ENCODE data around the gene DCHS2.

DCHS2 gene

GRCh38 chr4:154305616-154306015, 186.0 kb downstream of the DCHS2 start:
- 92% methylated on average over 2 of the region's 5 CpGs; no CpG with 5 or more reads in 1 of the 2 experiments for WGBS, 2 experiments (ENCODE audit: insufficient coverage in 2 of 2)

GRCh38 chr4:154304679-154305078, 186.9 kb downstream of the DCHS2 start:
- Histone ChIP-seq H3K27ac (ENCODE audit: low read depth, low read length, severe bottlenecking) (no peak overlapping the region), H3K4me3 (ENCODE audit: extremely low read depth, insufficient read depth, low read length, poor library complexity, severe bottlenecking) (no peak overlapping the region), H3K9me3 (ENCODE audit: control insufficient read depth, low read length) (no peaks in the 10 kb centered on the region), H3K4me1 (ENCODE audit: control insufficient read depth, insufficient read depth, low read length, poor library complexity, severe bottlenecking) (no peaks in the 10 kb centered on the region), H3K36me3 (ENCODE audit: control insufficient read depth, insufficient read depth, low read length) (no peaks in the 10 kb centered on the region)
- 71 to 79% methylated on average over 1 to 3 of the region's 5 CpGs for WGBS, 2 experiments (ENCODE audit: insufficient coverage in 2 of 2)

More at GRCh38 chr4:154305616-154306015, 186.0 kb downstream of the DCHS2 start:
- H3K4me1 ChIP-seq (ENCODE audit: control insufficient read depth, insufficient read depth, low read length, poor library complexity, severe bottlenecking), result no peaks in the 10 kb centered on the region
- H3K9me3 ChIP-seq (ENCODE audit: control insufficient read depth, low read length), result no peaks in the 10 kb centered on the region
- H3K4me3 ChIP-seq (ENCODE audit: extremely low read depth, insufficient read depth, low read length, poor library complexity, severe bottlenecking), result no peak overlapping the region
- H3K36me3 ChIP-seq (ENCODE audit: control insufficient read depth, insufficient read depth, low read length), result no peaks in the 10 kb centered on the region
- H3K27ac ChIP-seq (ENCODE audit: low read depth, low read length, severe bottlenecking), result no peak overlapping the region

GRCh38 chr4:154294652-154295350, 196.8 kb downstream of the DCHS2 start:
- H3K27ac ChIP-seq (ENCODE audit: low read depth, low read length, severe bottlenecking), result no peak overlapping the region
- H3K4me3 ChIP-seq (ENCODE audit: extremely low read depth, insufficient read depth, low read length, poor library complexity, severe bottlenecking), result no peak overlapping the region
- WGBS, 2 experiments (ENCODE audit: insufficient coverage in 2 of 2), result 71 to 100% methylated on average over 1 of the region's 4 CpGs

DNA sequence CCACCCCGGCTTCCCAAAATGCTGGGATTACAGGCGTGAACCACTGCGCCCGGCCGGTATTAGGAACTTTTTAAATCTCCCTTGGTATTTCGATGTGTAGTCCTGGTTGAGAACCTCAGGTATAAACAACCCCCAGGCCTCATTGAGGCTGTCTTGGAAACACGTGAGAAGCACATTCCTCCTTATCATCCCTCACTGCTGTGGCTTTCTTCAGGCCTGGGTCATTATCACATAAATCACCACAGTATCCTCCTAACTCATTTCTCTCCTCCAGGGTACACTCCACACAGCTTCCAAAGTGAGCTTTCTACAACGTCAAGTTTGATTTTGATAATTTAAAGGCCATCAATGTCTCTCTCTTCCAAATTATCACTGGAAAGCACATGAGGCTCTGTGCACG, 198.2 kb downstream of the DCHS2 start:
- Histone ChIP-seq H3K27ac (ENCODE audit: low read depth, low read length, severe bottlenecking) (no peak overlapping the region), H3K4me1 (ENCODE audit: control insufficient read depth, insufficient read depth, low read length, poor library complexity, severe bottlenecking) (no peaks in the 10 kb centered on the region), H3K9me3 (ENCODE audit: control insufficient read depth, low read length) (no peaks in the 10 kb centered on the region), H3K4me3 (ENCODE audit: extremely low read depth, insufficient read depth, low read length, poor library complexity, severe bottlenecking) (no peak overlapping the region), H3K36me3 (ENCODE audit: control insufficient read depth, insufficient read depth, low read length) (no peaks in the 10 kb centered on the region)
- WGBS, 2 experiments (ENCODE audit: insufficient coverage in 2 of 2), result 89 to 93% methylated on average over 9 of the region's 9 CpGs

More at GRCh38 chr4:154294652-154295350, 196.8 kb downstream of the DCHS2 start:
- Histone ChIP-seq H3K4me1 (ENCODE audit: control insufficient read depth, insufficient read depth, low read length, poor library complexity, severe bottlenecking) (no peaks in the 10 kb centered on the region), H3K9me3 (ENCODE audit: control insufficient read depth, low read length) (no peaks in the 10 kb centered on the region), H3K36me3 (ENCODE audit: control insufficient read depth, insufficient read depth, low read length) (no peaks in the 10 kb centered on the region)

- 80 to 90% methylated on average over 1 to 2 of the region's 2 CpGs for WGBS, 2 experiments (ENCODE audit: insufficient coverage in 2 of 2)
- no peaks in the 10 kb centered on the region for H3K36me3 ChIP-seq (ENCODE audit: control insufficient read depth, insufficient read depth, low read length)
- no peaks in the 10 kb centered on the region for H3K4me1 ChIP-seq (ENCODE audit: control insufficient read depth, insufficient read depth, low read length, poor library complexity, severe bottlenecking)
- H3K27ac ChIP-seq (ENCODE audit: low read depth, low read length, severe bottlenecking), result no peak overlapping the region
- H3K4me3 ChIP-seq (ENCODE audit: extremely low read depth, insufficient read depth, low read length, poor library complexity, severe bottlenecking), result no peak overlapping the region
- H3K9me3 ChIP-seq (ENCODE audit: control insufficient read depth, low read length), result no peaks in the 10 kb centered on the region
Observed at GRCh38 chr4:154292589-154292988, 199.0 kb downstream of the DCHS2 start.

GRCh38 chr4:154277172-154277571, 214.4 kb downstream of the DCHS2 start:
- Histone ChIP-seq H3K4me1 (ENCODE audit: control insufficient read depth, insufficient read depth, low read length, poor library complexity, severe bottlenecking) (no peaks in the 10 kb centered on the region), H3K27ac (ENCODE audit: low read depth, low read length, severe bottlenecking) (no peak overlapping the region), H3K4me3 (ENCODE audit: extremely low read depth, insufficient read depth, low read length, poor library complexity, severe bottlenecking) (no peak overlapping the region), H3K36me3 (ENCODE audit: control insufficient read depth, insufficient read depth, low read length) (no peaks in the 10 kb centered on the region), H3K9me3 (ENCODE audit: control insufficient read depth, low read length) (no peaks in the 10 kb centered on the region)
- 30% methylated on average over 2 of the region's 2 CpGs; no CpG with 5 or more reads in 1 of the 2 experiments for WGBS, 2 experiments (ENCODE audit: insufficient coverage in 2 of 2)

DNA sequence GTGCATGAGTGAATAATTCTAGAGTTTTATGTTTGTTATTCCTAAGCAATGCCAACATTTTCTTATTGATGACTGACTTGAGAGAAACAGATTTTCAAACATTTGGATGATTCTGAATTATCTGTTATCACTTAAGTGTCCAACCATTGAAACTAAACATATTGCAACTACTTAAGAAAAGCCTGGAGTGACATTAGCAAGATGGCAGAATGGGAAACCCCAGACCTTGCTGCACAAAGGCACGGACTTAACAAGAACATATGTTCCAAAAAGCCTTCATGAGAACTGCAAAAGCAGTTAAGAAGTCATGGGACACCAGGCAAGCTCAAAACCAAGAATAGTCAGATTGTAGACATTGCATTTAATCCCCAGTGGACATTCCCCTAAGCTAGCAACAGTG, 215.1 kb downstream of the DCHS2 start:
- no peak overlapping the region for H3K4me3 ChIP-seq (ENCODE audit: extremely low read depth, insufficient read depth, low read length, poor library complexity, severe bottlenecking)
- WGBS, 2 experiments (ENCODE audit: insufficient coverage in 2 of 2), result 88 to 100% methylated on average over 1 of the region's 1 CpG
- no peaks in the 10 kb centered on the region for H3K36me3 ChIP-seq (ENCODE audit: control insufficient read depth, insufficient read depth, low read length)
- no peaks in the 10 kb centered on the region for H3K4me1 ChIP-seq (ENCODE audit: control insufficient read depth, insufficient read depth, low read length, poor library complexity, severe bottlenecking)
- no peak overlapping the region for H3K27ac ChIP-seq (ENCODE audit: low read depth, low read length, severe bottlenecking)
- no peaks in the 10 kb centered on the region for H3K9me3 ChIP-seq (ENCODE audit: control insufficient read depth, low read length)

DNA sequence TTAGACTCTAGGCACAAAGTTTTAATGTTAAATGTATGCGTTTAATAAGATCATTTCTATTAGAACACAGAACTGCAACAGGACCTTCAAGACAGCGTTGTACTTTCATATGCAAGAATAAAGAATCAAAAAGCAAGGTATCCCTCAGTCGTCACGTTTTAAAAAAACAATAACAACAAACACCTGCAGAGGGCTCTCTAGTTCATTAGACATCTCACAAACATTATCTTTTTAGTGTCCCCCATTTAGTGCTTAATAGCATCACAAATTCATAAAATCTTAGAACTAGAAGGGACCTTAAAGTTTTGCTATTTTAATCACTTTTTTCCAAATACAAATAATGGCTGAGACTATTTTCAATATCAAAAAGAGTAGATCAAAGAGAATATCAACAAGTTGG, 236.6 kb downstream of the DCHS2 start:
- Histone ChIP-seq H3K4me3 (ENCODE audit: extremely low read depth, insufficient read depth, low read length, poor library complexity, severe bottlenecking) (no peak overlapping the region), H3K4me1 (ENCODE audit: control insufficient read depth, insufficient read depth, low read length, poor library complexity, severe bottlenecking) (no peaks in the 10 kb centered on the region), H3K9me3 (ENCODE audit: control insufficient read depth, low read length) (no peaks in the 10 kb centered on the region), H3K36me3 (ENCODE audit: control insufficient read depth, insufficient read depth, low read length) (no peaks in the 10 kb centered on the region), H3K27ac (ENCODE audit: low read depth, low read length, severe bottlenecking) (no peak overlapping the region)
- WGBS, 2 experiments (ENCODE audit: insufficient coverage in 2 of 2), result 46% methylated on average over 2 of the region's 4 CpGs; no CpG with 5 or more reads in 1 of the 2 experiments

GRCh38 chr4:154234576-154234975, 257.0 kb downstream of the DCHS2 start:
- H3K9me3 ChIP-seq (ENCODE audit: control insufficient read depth, low read length), result no peaks in the 10 kb centered on the region
- no peaks in the 10 kb centered on the region for H3K36me3 ChIP-seq (ENCODE audit: control insufficient read depth, insufficient read depth, low read length)
- WGBS, 2 experiments (ENCODE audit: insufficient coverage in 2 of 2), result 76 to 77% methylated on average over 3 to 4 of the region's 4 CpGs
- no peak overlapping the region for H3K27ac ChIP-seq (ENCODE audit: low read depth, low read length, severe bottlenecking)
- no peak overlapping the region for H3K4me3 ChIP-seq (ENCODE audit: extremely low read depth, insufficient read depth, low read length, poor library complexity, severe bottlenecking)
- H3K4me1 ChIP-seq (ENCODE audit: control insufficient read depth, insufficient read depth, low read length, poor library complexity, severe bottlenecking), result no peaks in the 10 kb centered on the region

GRCh38 chr4:154231806-154232478, 259.7 kb downstream of the DCHS2 start:
- no peaks in the 10 kb centered on the region for H3K4me1 ChIP-seq (ENCODE audit: control insufficient read depth, insufficient read depth, low read length, poor library complexity, severe bottlenecking)
- no peak overlapping the region for H3K4me3 ChIP-seq (ENCODE audit: extremely low read depth, insufficient read depth, low read length, poor library complexity, severe bottlenecking)
- H3K27ac ChIP-seq (ENCODE audit: low read depth, low read length, severe bottlenecking), result no peak overlapping the region
- no peaks in the 10 kb centered on the region for H3K36me3 ChIP-seq (ENCODE audit: control insufficient read depth, insufficient read depth, low read length)
- H3K9me3 ChIP-seq (ENCODE audit: control insufficient read depth, low read length), result no peaks in the 10 kb centered on the region
- WGBS, 2 experiments (ENCODE audit: insufficient coverage in 2 of 2), result no CpG with 5 or more reads among the region's 2 CpGs

GRCh38 chr4:154230723-154231122, 260.9 kb downstream of the DCHS2 start:
- no peak overlapping the region for H3K27ac ChIP-seq (ENCODE audit: low read depth, low read length, severe bottlenecking)
- no peaks in the 10 kb centered on the region for H3K9me3 ChIP-seq (ENCODE audit: control insufficient read depth, low read length)
- no peaks in the 10 kb centered on the region for H3K4me1 ChIP-seq (ENCODE audit: control insufficient read depth, insufficient read depth, low read length, poor library complexity, severe bottlenecking)
- WGBS, 2 experiments (ENCODE audit: insufficient coverage in 2 of 2), result no CpG with 5 or more reads among the region's 3 CpGs
- H3K4me3 ChIP-seq (ENCODE audit: extremely low read depth, insufficient read depth, low read length, poor library complexity, severe bottlenecking), result no peak overlapping the region
- no peaks in the 10 kb centered on the region for H3K36me3 ChIP-seq (ENCODE audit: control insufficient read depth, insufficient read depth, low read length)

All from mesodermal cell (in vitro differentiated cells).